T-helper 1 cell treated with Interleukin-12 subunit alpha and Interleukin-12 subunit beta and Interleukin-4 antibody, amounts not matched to agents 30 μg/mL and 1 μg/mL, for 36 hours (primary cell): ENCODE measurements around the gene YPEL4.

Source experiments
- H3K27ac Mint-ChIP-seq: one replicate; pipeline ENCODE4 v1.8.0; 2021; ENCODE audit warnings: mild to moderate bottlenecking, mixed read lengths
- H3K27me3 Mint-ChIP-seq: one replicate; pipeline ENCODE4 v1.8.0; 2021; ENCODE audit warnings: low read depth, mixed read lengths
- H3K36me3 Mint-ChIP-seq: one replicate; pipeline ENCODE4 v1.8.0; 2021; ENCODE audit warnings: low read depth, mixed read lengths
- H3K4me1 Mint-ChIP-seq: one replicate; pipeline ENCODE4 v1.8.0; 2021; ENCODE audit warnings: low read depth, mixed read lengths
- H3K4me3 Mint-ChIP-seq: one replicate; pipeline ENCODE4 v1.8.0; 2021; ENCODE audit warnings: mild to moderate bottlenecking, moderate library complexity, mixed read lengths
- H3K9me3 Mint-ChIP-seq: one replicate; pipeline ENCODE4 v1.8.0; 2021; ENCODE audit warnings: mixed read lengths

The YPEL4 gene

GRCh38 chr11:57626895-57627294 lies 22.8 kb downstream of the YPEL4 start:
- H3K4me3 Mint-ChIP-seq: no peak overlapping the region
- H3K27ac Mint-ChIP-seq: no peak overlapping the region
- H3K9me3 Mint-ChIP-seq: no peaks in the 10 kb centered on the region
- no peaks in the 10 kb centered on the region for H3K4me1 Mint-ChIP-seq
- H3K36me3 Mint-ChIP-seq: no peaks in the 10 kb centered on the region
- peaks cover 11% of the 10 kb centered on the region for H3K27me3 Mint-ChIP-seq

GRCh38 chr11:57624864-57625263 lies 24.8 kb downstream of the YPEL4 start:
- Mint-ChIP-seq H3K27ac (no peak overlapping the region), H3K4me3 (no peak overlapping the region), H3K27me3 (peaks cover under 1% of the 10 kb centered on the region), H3K9me3 (peaks cover 7% of the 10 kb centered on the region), H3K4me1 (no peaks in the 10 kb centered on the region), H3K36me3 (no peaks in the 10 kb centered on the region)

- Mint-ChIP-seq H3K9me3 (peaks cover 9% of the 10 kb centered on the region), H3K4me1 (no peaks in the 10 kb centered on the region), H3K27ac (no peak overlapping the region), H3K4me3 (no peak overlapping the region), H3K36me3 (no peaks in the 10 kb centered on the region), H3K27me3 (no peaks in the 10 kb centered on the region)
These were observed 27.4 kb downstream of the YPEL4 start for GRCh38 chr11:57622263-57622662.

GRCh38 chr11:57620467-57620866 lies 29.2 kb downstream of the YPEL4 start:
- Mint-ChIP-seq H3K27ac (no peak overlapping the region), H3K4me3 (no peak overlapping the region), H3K27me3 (no peaks in the 10 kb centered on the region), H3K4me1 (no peaks in the 10 kb centered on the region), H3K9me3 (peaks cover 9% of the 10 kb centered on the region), H3K36me3 (no peaks in the 10 kb centered on the region)

GRCh38 chr11:57619331-57619730 lies 30.4 kb downstream of the YPEL4 start:
- Mint-ChIP-seq H3K9me3 (peaks cover 9% of the 10 kb centered on the region), H3K36me3 (no peaks in the 10 kb centered on the region), H3K27ac (no peak overlapping the region), H3K4me1 (no peaks in the 10 kb centered on the region), H3K4me3 (no peak overlapping the region), H3K27me3 (no peaks in the 10 kb centered on the region)

- no peaks in the 10 kb centered on the region for H3K4me1 Mint-ChIP-seq
- H3K27ac Mint-ChIP-seq: no peak overlapping the region
- peaks cover 9% of the 10 kb centered on the region for H3K9me3 Mint-ChIP-seq
- H3K4me3 Mint-ChIP-seq: no peak overlapping the region
- H3K27me3 Mint-ChIP-seq: no peaks in the 10 kb centered on the region
- no peaks in the 10 kb centered on the region for H3K36me3 Mint-ChIP-seq
These were observed 31.3 kb downstream of the YPEL4 start for GRCh38 chr11:57618438-57618837.

- H3K4me3 Mint-ChIP-seq: no peak overlapping the region
- peaks cover 9% of the 10 kb centered on the region for H3K9me3 Mint-ChIP-seq
These were observed 33.1 kb downstream of the YPEL4 start for GRCh38 chr11:57616595-57616994.

GRCh38 chr11:57615308-57615707 lies 34.4 kb downstream of the YPEL4 start:
- Mint-ChIP-seq H3K4me3 (no peak overlapping the region), H3K27ac (no peak overlapping the region), H3K27me3 (peaks cover 6% of the 10 kb centered on the region), H3K36me3 (no peaks in the 10 kb centered on the region), H3K4me1 (no peaks in the 10 kb centered on the region), H3K9me3 (peaks cover 6% of the 10 kb centered on the region)

More at GRCh38 chr11:57616595-57616994, 33.1 kb downstream of the YPEL4 start:
- no peaks in the 10 kb centered on the region for H3K27me3 Mint-ChIP-seq
- H3K27ac Mint-ChIP-seq: no peak overlapping the region
- no peaks in the 10 kb centered on the region for H3K4me1 Mint-ChIP-seq
- no peaks in the 10 kb centered on the region for H3K36me3 Mint-ChIP-seq

GRCh38 chr11:57614234-57614772 lies 35.4 kb downstream of the YPEL4 start:
- no peak overlapping the region for H3K27ac Mint-ChIP-seq
- no peaks in the 10 kb centered on the region for H3K36me3 Mint-ChIP-seq
- no peaks in the 10 kb centered on the region for H3K9me3 Mint-ChIP-seq
- no peak overlapping the region for H3K4me3 Mint-ChIP-seq
- peaks cover 13% of the 10 kb centered on the region for H3K27me3 Mint-ChIP-seq
- H3K4me1 Mint-ChIP-seq: no peaks in the 10 kb centered on the region

GRCh38 chr11:57610170-57610569 lies 39.5 kb downstream of the YPEL4 start:
- Mint-ChIP-seq H3K9me3 (no peaks in the 10 kb centered on the region), H3K27ac (no peak overlapping the region), H3K36me3 (no peaks in the 10 kb centered on the region), H3K4me3 (no peak overlapping the region), H3K27me3 (peaks cover 37% of the 10 kb centered on the region), H3K4me1 (no peaks in the 10 kb centered on the region)

GRCh38 chr11:57605028-57605420 lies 44.7 kb downstream of the YPEL4 start:
- Mint-ChIP-seq H3K27ac (no peak overlapping the region), H3K27me3 (peaks cover 30% of the 10 kb centered on the region), H3K4me3 (no peak overlapping the region), H3K4me1 (no peaks in the 10 kb centered on the region), H3K36me3 (no peaks in the 10 kb centered on the region), H3K9me3 (no peaks in the 10 kb centered on the region)

GRCh38 chr11:57604296-57605027 lies 45.2 kb downstream of the YPEL4 start:
- peaks cover 30% of the 10 kb centered on the region for H3K27me3 Mint-ChIP-seq
- H3K36me3 Mint-ChIP-seq: no peaks in the 10 kb centered on the region
- H3K9me3 Mint-ChIP-seq: no peaks in the 10 kb centered on the region
- no peak overlapping the region for H3K4me3 Mint-ChIP-seq
- no peaks in the 10 kb centered on the region for H3K4me1 Mint-ChIP-seq
- no peak overlapping the region for H3K27ac Mint-ChIP-seq

GRCh38 chr11:57601297-57601696 lies 48.4 kb downstream of the YPEL4 start:
- Mint-ChIP-seq H3K4me3 (no peak overlapping the region), H3K27me3 (peaks cover 36% of the 10 kb centered on the region), H3K27ac (no peak overlapping the region), H3K4me1 (peaks cover 5% of the 10 kb centered on the region), H3K36me3 (no peaks in the 10 kb centered on the region), H3K9me3 (no peaks in the 10 kb centered on the region)

- no peak overlapping the region for H3K27ac Mint-ChIP-seq
- H3K27me3 Mint-ChIP-seq: peaks cover 40% of the 10 kb centered on the region
- no peaks in the 10 kb centered on the region for H3K9me3 Mint-ChIP-seq
- no peaks in the 10 kb centered on the region for H3K36me3 Mint-ChIP-seq
- H3K4me1 Mint-ChIP-seq: peaks cover 5% of the 10 kb centered on the region
- H3K4me3 Mint-ChIP-seq: no peak overlapping the region
These were observed 50.3 kb downstream of the YPEL4 start for GRCh38 chr11:57599381-57599780.

- H3K4me3 Mint-ChIP-seq: no peak overlapping the region
- H3K4me1 Mint-ChIP-seq: peaks cover 5% of the 10 kb centered on the region
- no peaks in the 10 kb centered on the region for H3K9me3 Mint-ChIP-seq
- H3K27me3 Mint-ChIP-seq: peaks cover 45% of the 10 kb centered on the region
- no peak overlapping the region for H3K27ac Mint-ChIP-seq
- no peaks in the 10 kb centered on the region for H3K36me3 Mint-ChIP-seq
These were observed 50.9 kb downstream of the YPEL4 start for GRCh38 chr11:57598831-57599155.
